T1000 (cell line): ENCODE measurements around the gene GJA1.
"Not testable (repeated sequence)": the region's sequence is repeated elsewhere in the genome, so short reads cannot be mapped to it uniquely, and the experiment has no call there.

Experiments
- DNase-seq: peaks from one replicate; lab custom pipeline; 2025; ENCODE audit warnings: mixed read lengths; lab: John Stamatoyannopoulos, UW

GJA1 gene

DNA sequence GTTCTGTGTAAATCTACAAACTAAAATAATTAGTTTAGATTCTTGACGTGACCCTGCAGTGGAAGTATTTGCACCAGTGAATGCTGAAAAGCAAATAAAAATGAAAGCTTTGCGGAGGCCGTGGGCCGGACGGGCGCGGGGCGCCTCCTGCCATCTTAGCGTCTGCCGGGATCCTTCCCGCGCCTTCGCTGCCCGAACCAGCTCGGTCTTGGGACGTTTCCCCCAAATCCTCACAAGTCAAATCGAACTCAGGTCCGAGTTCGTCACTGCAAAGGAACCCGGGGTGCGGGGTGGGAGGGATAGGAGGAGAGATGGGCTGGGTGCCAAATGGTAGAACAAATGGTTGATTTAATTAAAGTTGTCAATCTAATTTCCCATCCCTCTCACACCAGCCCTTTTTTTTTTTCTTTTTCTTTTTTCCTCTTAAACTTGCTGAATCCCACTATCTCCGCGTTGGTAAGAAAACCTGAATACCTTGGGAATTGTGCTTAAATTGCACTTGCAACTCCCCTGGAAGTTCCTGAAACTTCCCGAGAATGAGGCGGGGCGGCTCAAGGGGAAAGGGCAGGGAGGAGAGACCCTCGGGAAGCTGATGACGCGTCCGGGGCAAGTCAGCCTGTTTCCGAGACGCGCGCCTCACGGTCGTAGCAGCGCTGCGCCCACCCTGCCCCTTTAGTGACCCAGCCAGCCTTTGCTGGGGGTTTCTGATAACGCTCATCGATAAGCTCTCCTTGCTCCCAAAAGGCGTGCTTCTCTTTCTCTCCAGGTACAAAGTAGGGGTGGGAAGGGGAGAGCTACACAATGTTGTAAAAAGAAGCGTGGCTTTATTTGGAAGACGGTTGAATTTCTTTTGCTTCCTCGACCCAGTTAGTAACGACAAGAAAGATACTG, 1.8 kb downstream of the GJA1 start:
- DNase-seq = no peak

DNA sequence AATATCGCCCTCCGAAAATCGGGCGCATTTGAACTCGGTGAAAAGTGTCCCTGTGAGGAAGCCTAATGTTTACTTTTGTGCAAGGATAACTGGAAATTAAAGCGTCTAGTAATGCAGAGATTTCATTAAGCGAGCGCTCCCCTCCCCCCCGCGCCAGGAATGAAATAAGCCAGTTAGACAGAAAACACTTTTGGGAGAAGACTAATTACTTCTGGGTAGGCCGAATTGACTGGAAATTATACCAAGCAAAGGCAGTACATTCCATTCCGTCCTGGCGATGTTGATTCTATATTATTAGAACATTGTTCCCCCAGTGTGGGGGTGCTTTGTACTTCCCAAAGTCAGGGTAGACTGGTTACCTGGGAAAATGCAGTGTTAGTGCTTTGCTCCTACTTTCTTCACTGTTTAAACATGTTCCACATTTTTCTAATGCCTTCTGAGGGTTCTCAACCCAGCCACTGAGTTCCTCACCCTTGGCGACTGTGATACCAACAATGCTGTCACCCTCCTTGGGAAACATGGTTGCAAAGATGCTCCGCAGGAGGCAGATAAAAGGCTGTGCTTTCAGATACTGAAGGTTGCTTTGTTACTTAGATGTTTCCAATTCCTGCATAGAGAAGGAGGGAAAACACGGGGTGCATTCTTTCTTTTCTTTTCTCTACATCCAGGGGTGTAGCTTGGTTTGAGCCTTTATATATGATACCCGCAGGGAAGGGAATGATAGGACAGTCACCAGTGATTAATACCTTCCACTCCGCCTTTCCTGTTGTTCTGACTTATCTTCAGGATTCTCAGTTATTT, 2.6 kb downstream of the GJA1 start:
- DNase-seq = no peak

DNA sequence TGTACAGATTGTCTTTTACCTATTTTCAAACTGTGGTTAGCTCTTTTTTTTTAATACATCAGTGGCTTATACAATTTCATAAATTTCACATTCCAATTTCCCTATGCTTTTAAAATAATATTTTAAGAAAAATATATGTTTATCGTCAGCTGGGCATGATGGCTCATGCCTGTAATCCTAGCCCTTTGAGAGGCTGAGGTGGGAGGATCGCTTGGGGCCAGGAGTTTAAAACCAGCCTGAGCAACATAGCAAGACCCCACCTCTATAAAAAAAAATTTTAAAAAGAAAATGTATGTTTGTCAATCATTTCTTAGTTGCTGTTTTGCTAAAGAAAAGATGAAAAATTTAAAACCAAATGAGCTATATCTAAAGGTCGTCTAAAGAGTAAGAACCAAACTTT, 3.4 kb downstream of the GJA1 start:
- no peak for DNase-seq

DNA sequence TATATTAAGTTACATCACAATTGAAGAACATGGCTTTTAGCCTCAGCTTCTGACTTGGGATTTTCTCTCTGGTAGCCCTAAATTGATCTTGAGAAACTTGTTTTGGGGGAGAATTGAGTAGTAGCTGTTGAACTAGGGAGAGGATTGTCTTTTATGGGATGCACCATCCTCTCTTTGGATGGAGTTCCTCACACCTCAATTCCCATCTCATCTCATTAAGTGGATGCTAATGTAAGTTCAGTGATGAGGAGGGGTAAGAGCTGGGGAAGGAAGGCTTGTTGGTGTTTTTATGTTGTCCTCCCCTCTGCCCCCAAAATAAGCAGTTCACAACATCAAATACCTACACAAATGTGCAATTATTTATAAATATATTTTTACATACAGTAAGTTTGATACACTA, 4.0 kb downstream of the GJA1 start:
- no peak for DNase-seq

DNA sequence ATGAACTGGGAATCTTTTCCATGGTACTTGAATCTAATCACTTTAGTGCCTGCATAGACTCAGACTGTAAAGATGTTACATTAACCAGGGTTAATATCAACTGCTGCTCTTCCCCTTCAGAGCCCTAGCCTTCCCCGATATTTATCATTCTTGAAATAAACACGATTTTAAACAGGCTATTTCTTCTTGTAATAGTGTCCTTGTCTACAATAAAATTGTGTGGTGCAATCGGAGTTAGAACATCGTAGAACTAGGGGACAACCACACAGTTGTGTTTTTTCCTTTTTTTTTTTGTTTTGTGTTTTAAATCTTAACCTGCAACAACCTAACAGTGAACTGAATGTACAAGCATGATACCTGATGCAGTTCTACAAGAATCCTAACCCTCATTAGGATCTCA, 4.5 kb downstream of the GJA1 start:
- no peak for DNase-seq

DNA sequence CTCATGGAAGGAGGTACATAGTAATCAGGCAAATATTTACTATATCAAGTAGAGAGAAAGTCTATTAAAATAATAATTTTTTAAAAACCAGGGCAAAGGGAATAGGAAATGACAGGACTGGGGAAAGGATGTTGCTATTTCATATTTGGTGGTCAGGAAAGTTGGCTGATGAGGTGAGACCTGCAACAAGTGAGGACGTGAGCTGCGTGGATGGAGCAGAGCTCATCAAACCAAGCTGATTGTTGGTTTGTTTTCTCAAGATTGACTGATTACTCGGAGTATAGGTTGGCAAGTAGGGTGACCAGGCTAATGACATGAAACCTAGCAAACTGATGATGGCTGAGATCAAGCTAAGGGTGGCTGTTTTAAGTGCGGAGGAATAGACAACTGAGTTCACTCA, 6.0 kb downstream of the GJA1 start:
- no peak for DNase-seq

DNA sequence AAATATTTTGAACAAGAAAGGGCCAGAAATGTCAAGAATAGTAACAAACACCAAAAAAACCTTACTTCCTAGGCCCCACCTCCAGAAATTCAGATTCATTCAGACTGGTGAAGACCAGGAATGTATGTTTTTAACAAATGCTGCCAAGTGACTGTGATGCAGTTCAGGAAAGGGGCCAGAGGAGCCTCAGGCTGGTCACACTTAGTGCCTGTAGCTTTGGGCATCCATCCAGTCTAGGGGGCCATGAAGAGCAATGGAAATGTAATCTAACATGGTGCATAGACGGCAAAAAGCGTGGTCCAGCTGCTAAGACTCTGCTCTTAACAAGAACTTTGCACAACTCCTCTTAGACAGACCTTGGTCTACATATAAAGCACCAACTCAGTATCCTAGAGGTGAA, 7.1 kb downstream of the GJA1 start:
- no peak for DNase-seq

DNA sequence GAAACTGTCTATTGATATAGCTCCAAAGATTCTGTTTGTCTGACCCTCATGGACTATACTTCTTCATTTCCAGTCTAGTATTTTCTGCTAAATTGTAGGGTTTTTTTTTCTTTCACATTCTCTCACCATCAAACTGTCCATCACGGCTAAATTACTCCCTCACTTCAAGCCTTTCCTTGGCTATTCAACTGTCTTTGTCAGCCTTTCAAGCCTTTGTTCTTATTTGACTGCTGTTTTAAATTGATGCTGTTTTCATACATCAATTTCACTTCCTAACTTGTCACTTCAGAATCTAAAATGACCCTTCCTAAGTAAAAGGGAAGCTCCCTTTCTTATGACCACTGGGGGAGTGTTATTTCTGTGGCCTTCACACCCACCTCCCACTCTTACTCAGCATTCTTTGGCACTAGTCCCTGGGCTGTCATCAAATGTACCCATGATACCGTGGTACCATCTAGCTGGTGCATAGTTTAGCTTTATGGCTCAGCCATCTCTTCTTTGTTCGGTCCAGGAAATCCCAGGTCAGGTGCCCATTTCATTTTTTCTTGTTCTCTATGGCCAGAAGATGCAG, 8.6 kb downstream of the GJA1 start:
- DNase-seq = no peak

DNA sequence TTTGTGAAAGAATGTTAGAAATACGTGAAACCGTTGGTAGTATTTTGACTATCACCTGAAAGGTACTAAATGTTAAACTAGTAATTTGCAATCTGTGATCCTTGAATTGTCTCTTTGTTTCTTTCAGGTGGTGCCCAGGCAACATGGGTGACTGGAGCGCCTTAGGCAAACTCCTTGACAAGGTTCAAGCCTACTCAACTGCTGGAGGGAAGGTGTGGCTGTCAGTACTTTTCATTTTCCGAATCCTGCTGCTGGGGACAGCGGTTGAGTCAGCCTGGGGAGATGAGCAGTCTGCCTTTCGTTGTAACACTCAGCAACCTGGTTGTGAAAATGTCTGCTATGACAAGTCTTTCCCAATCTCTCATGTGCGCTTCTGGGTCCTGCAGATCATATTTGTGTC, 11.3 kb downstream of the GJA1 start:
- DNase-seq = not testable (repeated sequence)

DNA sequence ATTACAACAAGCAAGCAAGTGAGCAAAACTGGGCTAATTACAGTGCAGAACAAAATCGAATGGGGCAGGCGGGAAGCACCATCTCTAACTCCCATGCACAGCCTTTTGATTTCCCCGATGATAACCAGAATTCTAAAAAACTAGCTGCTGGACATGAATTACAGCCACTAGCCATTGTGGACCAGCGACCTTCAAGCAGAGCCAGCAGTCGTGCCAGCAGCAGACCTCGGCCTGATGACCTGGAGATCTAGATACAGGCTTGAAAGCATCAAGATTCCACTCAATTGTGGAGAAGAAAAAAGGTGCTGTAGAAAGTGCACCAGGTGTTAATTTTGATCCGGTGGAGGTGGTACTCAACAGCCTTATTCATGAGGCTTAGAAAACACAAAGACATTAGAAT, 12.3 kb downstream of the GJA1 start:
- DNase-seq = not testable (repeated sequence)

DNA sequence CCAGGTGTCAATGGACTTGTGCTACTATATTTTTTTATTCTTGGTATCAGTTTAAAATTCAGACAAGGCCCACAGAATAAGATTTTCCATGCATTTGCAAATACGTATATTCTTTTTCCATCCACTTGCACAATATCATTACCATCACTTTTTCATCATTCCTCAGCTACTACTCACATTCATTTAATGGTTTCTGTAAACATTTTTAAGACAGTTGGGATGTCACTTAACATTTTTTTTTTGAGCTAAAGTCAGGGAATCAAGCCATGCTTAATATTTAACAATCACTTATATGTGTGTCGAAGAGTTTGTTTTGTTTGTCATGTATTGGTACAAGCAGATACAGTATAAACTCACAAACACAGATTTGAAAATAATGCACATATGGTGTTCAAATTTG, 13.1 kb downstream of the GJA1 start:
- DNase-seq = not testable (repeated sequence)

DNA sequence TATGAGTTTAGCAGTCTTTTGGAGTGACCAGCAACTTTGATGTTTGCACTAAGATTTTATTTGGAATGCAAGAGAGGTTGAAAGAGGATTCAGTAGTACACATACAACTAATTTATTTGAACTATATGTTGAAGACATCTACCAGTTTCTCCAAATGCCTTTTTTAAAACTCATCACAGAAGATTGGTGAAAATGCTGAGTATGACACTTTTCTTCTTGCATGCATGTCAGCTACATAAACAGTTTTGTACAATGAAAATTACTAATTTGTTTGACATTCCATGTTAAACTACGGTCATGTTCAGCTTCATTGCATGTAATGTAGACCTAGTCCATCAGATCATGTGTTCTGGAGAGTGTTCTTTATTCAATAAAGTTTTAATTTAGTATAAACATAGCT, 13.9 kb downstream of the GJA1 start:
- no peak for DNase-seq

DNA sequence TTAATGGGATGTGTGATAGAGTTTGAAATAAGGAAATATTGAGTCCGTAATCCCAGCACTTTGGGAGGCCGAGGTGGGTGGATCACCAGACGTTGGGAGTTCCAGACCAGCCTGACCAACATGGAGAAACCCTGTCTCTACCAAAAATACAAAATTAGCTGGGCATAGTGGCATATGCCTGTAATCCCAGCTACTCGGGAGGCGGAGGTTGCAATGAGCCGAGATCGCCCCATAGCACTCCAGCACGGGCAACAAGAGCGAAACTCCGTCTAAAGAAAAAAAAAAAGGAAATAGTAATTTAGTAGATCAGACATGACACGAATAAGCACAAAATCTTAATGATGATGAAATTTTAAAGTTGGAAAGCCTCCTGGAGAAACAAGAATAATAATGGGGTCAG, 14.8 kb downstream of the GJA1 start:
- no peak for DNase-seq

DNA sequence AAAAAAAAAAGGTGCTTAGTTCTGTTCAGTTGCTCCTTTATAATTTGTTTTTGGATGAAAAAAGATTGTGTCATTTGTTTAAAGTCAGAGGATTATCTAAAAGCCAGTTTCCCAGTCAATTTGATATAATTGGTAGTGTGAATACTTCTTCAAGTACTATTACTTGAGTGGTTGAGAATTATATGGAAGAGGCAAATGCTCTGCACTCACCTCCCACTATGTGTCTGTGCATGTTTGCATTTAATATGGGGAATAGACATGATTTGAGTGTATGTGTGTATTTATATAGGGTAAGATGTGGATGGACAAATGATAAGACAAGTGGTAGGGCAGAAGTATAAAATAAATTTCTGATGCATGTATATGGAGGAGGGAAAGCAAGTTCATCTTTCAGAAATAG, 15.8 kb downstream of the GJA1 start:
- no peak for DNase-seq

DNA sequence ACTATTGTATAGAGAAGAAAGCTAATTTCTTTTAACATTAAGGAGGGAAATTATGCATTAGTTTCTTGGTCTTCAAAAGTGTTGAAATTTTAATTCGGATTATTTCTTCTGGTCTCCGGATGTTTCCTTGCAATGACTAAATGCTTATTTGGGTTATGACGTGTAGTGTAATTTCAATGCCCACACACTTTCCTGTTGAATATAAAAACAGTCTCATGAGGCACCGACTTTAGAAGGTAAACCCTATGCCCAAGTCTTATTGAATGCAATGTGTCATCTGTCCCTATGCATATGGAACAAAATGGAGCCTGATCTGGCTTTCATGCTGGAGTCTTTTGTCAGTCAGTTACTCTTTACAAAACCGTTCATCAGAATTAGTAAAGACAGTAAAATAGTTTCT, 17.7 kb downstream of the GJA1 start:
- DNase-seq = no peak

DNA sequence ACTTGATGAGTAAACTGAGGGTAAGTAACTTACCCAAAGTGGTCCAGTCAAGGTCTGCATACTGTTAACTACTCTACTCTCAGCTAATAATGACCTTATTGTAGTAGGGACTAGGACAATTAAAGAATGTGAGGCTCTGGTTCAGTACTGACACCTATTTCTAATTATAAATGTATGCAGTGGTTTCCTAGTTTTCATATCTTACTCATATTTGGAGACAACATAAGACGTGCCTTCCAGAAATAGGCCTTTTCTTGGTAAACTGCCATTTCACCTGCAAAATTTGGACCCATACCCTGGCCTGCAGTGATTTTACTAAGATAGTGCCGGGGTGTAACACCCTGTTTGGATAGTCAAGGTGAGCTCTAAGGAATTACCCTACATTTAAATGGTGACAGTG, 24.7 kb downstream of the GJA1 start:
- DNase-seq = no peak

DNA sequence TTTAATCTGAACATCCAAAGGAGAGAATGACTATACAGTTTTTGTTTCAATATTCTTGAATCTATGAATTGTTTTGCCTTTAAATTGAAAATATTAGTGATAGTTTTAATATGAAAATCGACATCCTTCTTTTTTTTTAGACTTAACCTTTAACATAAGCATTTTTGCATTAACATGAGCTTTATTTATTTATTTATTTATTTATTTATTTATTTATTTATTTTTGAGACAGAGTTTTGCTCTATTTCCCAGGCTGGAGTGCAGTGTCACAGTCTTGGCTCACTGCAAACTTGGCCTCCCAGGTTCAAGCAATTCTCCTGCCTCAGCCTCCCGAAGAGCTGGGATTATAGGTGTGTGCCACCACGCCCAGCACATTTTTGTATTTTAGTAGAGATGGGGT, 27.6 kb downstream of the GJA1 start:
- DNase-seq = no peak

DNA sequence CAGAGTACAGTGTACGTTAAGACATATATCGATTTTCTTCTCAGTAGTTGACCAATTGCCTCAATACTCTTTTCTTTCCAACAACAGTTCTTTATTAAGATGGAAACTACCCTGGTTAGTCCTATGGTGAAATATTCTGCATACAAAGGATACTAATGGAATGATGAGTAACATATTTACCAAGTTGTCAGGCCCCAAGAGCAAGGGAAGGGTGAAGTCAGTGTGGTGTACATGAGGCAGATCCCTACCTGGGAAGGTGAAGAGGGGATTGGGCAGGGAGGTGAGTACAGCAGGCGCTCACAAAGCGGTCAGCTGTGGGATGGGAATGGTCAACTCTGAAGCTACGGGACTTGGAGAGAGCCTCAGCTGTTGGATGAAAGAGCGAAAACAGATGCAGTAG, 29.7 kb downstream of the GJA1 start:
- no peak for DNase-seq

DNA sequence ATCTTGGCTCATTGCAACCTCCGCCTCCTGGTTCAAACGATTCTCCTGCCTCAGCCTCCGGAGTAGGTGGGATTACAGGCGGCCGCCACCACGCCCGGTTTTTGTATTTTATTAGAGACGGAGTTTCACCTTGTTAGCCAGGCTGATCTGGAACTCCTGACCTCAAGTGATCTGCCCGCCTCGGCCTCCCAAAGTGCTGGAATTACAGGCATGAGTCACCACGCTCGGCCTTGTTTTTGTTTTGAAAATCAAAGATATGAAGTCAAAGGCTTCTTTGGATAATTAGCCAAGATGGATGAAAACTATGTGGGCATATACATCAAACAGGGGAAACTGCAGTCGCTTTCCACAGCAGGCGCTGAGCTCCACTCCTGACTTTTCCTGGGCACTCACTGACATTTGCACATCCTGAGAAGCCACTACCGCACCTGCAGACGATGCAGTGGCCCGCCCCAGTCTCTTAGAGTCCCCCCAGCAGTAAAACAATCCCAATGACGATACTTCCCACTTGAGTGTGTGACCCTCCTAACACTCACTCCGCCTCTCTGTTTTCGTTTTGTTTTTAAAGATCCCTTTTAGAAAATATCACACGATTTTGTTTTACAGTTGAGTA, 44.1 kb downstream of the GJA1 start:
- DNase-seq = no peak

DNA sequence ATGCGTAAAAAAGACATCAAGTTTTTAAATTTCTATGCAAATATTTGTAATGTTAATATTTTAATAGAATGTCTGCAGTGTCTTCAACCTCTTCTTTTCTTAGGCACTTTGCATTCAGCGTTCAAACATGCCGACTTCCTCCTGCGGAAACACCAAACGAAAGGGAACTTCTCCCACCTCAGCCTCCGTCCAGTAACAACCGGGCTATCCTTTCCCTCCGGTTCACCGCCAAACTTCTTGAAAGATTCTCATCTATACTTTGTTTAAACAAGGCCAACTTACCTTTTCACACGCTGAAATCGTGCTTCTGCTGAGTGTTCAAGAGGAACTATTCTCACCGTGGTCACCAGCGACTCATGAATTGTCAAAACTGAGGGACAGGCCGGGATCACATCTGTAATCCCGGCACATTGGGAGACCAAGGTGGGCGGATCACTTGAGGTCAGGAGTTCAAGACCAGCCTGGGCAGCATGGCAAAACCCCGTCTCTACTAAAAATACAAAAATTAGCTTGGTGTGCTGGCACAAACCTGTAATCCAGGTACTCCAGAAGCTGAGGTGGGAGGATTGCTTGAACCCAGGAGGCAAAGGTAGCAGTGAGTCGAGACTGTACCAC, 44.8 kb downstream of the GJA1 start:
- DNase-seq = no peak

DNA sequence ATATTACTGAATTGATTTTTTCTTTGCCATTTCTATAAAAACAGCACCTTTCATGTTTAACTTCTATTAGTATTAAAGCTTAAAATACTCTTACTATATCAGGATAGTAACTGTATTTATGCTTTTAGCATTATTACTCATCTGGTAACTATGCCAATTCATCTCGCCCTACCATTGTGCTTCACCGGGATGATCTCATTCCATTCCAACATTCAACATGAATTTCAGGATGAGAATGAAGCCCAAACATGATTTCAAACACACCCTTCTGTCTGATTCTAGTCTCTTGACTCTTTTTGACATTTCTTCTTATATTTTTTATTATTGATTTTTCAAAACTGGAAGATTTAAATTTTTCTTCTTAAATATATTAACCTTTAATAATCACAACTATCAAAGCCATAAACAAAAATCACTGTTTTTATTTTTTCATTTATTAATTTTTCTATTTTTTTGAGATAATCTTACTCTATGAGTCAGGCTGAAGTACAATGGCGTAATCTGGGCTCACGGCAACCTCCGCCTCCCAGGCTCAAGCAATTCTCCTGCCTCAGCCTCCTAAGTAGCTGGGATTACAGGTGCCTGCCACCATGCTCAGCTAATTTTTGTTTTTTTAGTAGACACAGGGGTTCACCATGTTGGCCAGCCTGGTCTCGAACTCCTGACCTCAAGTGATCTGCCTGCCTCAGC, 46.7 kb downstream of the GJA1 start:
- no peak for DNase-seq

DNA sequence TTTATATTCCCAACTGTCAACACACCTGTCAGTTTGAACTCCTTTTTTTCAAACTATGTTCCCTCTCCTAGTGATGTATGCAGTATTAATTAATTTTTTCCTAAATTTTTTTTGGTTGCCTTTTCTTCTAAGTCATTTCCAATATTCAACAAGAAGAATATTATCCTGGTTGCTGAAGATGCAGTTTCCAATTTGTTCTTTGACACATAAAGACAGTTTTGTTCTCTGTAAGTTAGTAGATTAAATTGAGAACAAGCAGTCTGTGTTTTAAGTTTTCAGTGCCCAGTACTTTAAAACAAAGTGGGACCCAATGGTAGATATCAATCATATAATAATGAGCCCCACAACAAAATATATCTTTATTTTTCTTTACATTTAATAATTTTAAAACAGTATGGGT, 47.3 kb downstream of the GJA1 start:
- no peak for DNase-seq
